ENCODE measurements around the gene TCEAL1.
A peak's percentile ranks its signal among the peaks of the same experiment; 100 is the strongest.

Gene TCEAL1

DNA sequence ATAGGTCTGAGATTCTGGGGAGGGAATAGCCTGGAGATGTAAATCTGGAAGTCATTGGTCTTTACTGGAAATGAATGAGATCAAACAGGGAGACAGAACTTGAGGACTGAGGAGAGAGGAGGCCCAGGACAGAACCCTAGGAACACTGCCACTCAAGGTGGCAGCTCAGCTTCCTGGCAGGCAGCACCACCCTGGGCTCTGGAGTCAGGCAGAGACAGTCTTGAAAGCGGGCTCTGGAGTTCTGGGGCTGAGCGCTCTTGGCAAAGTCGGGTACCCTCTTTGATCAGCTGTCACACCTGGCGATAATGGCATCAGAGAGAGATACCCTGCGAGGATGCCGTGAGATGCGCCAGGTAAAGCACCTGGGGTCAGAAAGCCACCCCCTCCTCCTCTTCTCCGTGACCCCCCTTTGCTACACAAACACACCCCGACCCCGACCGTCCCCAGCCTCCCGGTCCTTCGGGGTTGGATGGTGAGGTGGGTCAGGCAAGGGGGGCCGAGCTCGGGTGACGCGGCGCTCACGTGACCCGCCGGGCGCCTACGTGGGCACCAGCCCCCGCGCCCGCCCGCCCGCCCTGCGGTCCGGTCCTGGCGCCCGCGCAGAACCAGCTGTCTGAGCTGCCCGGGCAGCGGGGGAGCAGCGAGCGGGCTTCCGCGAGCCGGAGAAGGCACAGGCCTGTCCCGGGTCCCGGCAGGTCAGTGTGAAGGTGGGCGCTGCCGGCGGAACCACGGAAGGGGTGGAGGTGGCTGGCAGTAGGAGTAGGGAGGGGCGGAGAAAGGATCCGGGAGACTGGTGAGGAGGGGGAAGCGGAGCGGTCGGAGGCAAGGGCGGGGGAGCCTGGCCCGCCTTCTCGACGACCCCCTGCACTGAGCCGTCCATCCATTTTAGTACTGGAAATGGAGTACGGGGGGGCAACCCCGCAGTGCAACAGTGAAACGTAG, 21.1 kb upstream of the TCEAL1 start, which contains the start of gene TCEAL3:
TCEAL3 (plus strand) TSS at position 600 of the 942 bp plus-strand sequence. CDS start 1,102 bp downstream, outside the sequence.
- TF ChIP-seq, protein P1, sequence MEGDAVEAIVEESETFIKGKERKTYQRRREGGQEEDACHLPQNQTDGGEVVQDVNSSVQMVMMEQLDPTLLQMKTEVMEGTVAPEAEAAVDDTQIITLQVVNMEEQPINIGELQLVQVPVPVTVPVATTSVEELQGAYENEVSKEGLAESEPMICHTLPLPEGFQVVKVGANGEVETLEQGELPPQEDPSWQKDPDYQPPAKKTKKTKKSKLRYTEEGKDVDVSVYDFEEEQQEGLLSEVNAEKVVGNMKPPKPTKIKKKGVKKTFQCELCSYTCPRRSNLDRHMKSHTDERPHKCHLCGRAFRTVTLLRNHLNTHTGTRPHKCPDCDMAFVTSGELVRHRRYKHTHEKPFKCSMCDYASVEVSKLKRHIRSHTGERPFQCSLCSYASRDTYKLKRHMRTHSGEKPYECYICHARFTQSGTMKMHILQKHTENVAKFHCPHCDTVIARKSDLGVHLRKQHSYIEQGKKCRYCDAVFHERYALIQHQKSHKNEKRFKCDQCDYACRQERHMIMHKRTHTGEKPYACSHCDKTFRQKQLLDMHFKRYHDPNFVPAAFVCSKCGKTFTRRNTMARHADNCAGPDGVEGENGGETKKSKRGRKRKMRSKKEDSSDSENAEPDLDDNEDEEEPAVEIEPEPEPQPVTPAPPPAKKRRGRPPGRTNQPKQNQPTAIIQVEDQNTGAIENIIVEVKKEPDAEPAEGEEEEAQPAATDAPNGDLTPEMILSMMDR (IDR thresholded peaks at IDR 0.05): no peak
- peak; percentile 63 for DNase-seq
- Mint-ChIP-seq H3K4me3 (peak within 1 kb of the TSS; percentile 80), H3K4me1 (peaks cover 4% of the 10 kb centered on the region), H3K27me3 (ENCODE audit: low read depth, poor library complexity) (peaks cover 18% of the 10 kb centered on the region), H3K9me3 (peaks cover 20% of the 10 kb centered on the region), H3K36me3 (ENCODE audit: low read depth) (peaks cover 24% of the 10 kb centered on the region), H3K27ac (no peak within 1 kb of the TSS)

DNA sequence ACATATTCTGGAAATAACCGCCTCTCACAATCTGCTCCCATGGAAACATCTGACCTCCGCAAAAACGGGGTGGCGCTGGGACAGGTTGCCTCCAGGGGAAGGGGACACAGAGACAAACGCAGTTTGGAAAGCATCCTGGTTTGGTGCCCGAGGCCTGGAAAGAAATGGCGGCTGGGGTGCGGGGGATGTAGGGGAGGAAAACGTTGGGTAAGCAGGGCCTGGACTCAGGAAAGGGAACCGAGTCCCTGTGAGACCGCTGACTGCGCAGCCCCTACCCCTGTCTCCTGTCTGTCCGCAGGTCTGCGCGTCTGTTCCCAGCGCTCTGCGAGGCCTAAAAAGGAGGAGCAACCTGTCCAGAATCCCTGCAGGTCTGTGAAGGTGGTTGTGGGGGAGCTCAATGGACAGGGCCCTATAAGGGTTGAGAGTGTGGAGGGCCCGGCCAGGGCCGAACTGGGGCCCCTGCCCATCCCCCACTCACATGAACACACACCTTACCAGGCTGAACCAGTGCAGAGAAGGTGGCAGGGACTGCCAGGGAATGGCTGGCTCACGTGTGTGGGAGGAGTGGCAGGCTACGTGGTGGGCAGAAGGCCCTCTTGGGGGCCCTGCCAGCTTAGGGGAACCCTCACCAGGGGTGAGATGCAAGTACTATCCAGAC, 20.3 kb upstream of the TCEAL1 start:
- TF ChIP-seq, protein P1 (IDR thresholded peaks at IDR 0.05): no peak
- Mint-ChIP-seq H3K4me3 (peak overlapping the region; percentile 80), H3K36me3 (ENCODE audit: low read depth) (peaks cover 17% of the 10 kb centered on the region), H3K27ac (no peak overlapping the region), H3K27me3 (ENCODE audit: low read depth, poor library complexity) (peaks cover 15% of the 10 kb centered on the region), H3K4me1 (peaks cover 4% of the 10 kb centered on the region), H3K9me3 (peaks cover 20% of the 10 kb centered on the region)
- DNase-seq: no peak

DNA sequence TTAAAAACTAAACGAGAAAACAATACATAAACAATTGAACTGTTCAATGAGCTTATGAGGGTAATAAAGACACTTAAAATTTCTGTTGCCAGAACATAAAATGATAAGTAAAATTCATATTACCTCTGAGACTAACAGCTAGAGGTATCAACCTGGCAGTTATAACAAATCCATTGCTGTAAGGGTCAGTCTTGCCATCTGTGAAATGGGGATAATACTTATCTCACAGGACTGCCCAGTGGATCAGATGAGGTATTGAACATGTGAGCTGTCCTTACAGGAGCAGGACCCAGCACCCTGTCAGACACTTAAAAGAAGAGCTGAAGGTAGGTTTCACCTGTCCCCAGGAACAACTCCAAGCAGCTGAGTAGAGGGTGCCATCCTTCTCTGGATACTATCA, 18.5 kb upstream of the TCEAL1 start:
- Mint-ChIP-seq H3K4me3 (no peak overlapping the region), H3K27me3 (ENCODE audit: low read depth, poor library complexity) (peaks cover 15% of the 10 kb centered on the region), H3K9me3 (peaks cover 20% of the 10 kb centered on the region), H3K36me3 (ENCODE audit: low read depth) (peaks cover 13% of the 10 kb centered on the region), H3K4me1 (peaks cover 4% of the 10 kb centered on the region), H3K27ac (no peak overlapping the region)
- DNase-seq: no peak
- TF ChIP-seq, protein P1 (IDR thresholded peaks at IDR 0.05): no peak

GRCh38 chrX:103613362-103613890, 15.3 kb upstream of the TCEAL1 start:
- Mint-ChIP-seq H3K4me1 (peaks cover 4% of the 10 kb centered on the region), H3K4me3 (no peak overlapping the region), H3K27ac (no peak overlapping the region), H3K36me3 (ENCODE audit: low read depth) (peaks cover 21% of the 10 kb centered on the region), H3K27me3 (ENCODE audit: low read depth, poor library complexity) (peaks cover under 1% of the 10 kb centered on the region), H3K9me3 (peaks cover 19% of the 10 kb centered on the region)
- TF ChIP-seq, protein P1 (IDR thresholded peaks at IDR 0.05): no peak
- no peak for DNase-seq

- H3K4me1 Mint-ChIP-seq: no peaks in the 10 kb centered on the region
- H3K9me3 Mint-ChIP-seq: peaks cover 26% of the 10 kb centered on the region
- no peak overlapping the region for H3K4me3 Mint-ChIP-seq
- peaks cover 31% of the 10 kb centered on the region for H3K36me3 Mint-ChIP-seq (ENCODE audit: low read depth)
- H3K27ac Mint-ChIP-seq: no peak overlapping the region
- TF ChIP-seq, protein P1 (IDR thresholded peaks at IDR 0.05): no peak
- no peaks in the 10 kb centered on the region for H3K27me3 Mint-ChIP-seq (ENCODE audit: low read depth, poor library complexity)
- no peak for DNase-seq
Observed at GRCh38 chrX:103614999-103615398, 13.8 kb upstream of the TCEAL1 start.

Data from nephron progenitor cell (in vitro differentiated cells).